LNCAP (cell line): Measurements from ENCODE around the gene CTDP1.

Experiments used
- TF ChIP-seq, protein P1 (sequence below): fragments of 450-650 bp; IDR thresholded peaks from 2 replicates; pipeline ENCODE4 v1.5.1; 2017; ENCODE audit warnings: mild to moderate bottlenecking

CTDP1 gene

DNA sequence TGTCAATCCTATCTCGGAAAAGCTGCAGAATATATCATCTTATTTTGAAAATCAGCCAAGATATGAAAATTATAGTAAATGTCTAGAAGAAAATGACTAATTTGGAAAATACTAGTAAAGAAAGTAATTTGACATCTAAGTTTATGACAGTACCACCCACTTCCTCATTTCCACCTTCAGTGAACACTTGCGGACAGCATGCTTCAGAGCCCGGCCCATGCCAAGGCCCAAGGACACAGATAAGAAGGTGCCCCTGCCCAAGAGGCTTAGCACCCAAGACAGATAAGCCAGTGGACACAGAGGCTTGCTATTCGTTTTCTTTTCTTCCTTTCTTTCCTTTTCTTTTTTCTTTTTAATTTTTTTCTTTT is 113.4 kb downstream of the CTDP1 start:
- TF ChIP-seq, protein P1, sequence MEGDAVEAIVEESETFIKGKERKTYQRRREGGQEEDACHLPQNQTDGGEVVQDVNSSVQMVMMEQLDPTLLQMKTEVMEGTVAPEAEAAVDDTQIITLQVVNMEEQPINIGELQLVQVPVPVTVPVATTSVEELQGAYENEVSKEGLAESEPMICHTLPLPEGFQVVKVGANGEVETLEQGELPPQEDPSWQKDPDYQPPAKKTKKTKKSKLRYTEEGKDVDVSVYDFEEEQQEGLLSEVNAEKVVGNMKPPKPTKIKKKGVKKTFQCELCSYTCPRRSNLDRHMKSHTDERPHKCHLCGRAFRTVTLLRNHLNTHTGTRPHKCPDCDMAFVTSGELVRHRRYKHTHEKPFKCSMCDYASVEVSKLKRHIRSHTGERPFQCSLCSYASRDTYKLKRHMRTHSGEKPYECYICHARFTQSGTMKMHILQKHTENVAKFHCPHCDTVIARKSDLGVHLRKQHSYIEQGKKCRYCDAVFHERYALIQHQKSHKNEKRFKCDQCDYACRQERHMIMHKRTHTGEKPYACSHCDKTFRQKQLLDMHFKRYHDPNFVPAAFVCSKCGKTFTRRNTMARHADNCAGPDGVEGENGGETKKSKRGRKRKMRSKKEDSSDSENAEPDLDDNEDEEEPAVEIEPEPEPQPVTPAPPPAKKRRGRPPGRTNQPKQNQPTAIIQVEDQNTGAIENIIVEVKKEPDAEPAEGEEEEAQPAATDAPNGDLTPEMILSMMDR, result no peak

DNA sequence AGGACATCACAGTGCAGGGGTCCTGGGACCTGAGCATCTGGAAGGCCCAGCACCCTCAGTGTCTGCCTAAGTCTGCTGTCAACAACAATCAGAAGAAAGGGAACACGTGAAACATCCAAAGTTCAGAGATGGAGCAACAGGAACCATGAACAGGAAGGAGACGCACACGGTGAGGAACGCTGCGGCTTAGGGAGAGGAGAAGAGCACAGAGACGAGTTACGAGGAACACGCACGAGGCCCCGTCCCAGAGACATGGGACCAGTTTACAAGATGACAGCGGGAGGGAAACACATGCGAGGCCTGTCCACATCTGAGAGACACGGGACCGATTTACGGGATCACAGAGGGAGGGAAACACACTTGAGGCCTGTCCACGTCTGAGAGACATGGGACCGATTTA is 115.2 kb downstream of the CTDP1 start:
- TF ChIP-seq, protein P1, result no peak

GRCh38 chr18:79795446-79795845 is 115.8 kb downstream of the CTDP1 start:
- TF ChIP-seq, protein P1, result no peak

DNA sequence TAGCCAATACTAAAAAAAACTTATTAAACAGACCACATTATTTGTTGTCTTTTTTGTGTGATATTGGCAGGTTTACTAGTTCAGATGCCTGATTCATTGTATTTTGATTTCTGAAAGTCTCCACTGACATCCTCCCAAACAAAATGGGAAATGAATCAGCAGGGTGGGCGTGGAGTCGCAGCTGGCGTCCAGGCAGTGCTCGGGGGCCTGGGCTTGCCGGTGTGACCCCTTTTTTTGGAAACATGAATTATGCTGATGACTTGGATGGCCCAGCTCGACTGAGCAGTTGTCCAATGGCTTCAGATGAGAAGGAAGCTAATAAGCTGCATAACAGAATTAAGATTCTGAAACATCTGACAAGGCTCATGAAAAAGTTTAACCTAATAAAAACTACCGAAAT is 116.4 kb downstream of the CTDP1 start:
- TF ChIP-seq, protein P1, result no peak

DNA sequence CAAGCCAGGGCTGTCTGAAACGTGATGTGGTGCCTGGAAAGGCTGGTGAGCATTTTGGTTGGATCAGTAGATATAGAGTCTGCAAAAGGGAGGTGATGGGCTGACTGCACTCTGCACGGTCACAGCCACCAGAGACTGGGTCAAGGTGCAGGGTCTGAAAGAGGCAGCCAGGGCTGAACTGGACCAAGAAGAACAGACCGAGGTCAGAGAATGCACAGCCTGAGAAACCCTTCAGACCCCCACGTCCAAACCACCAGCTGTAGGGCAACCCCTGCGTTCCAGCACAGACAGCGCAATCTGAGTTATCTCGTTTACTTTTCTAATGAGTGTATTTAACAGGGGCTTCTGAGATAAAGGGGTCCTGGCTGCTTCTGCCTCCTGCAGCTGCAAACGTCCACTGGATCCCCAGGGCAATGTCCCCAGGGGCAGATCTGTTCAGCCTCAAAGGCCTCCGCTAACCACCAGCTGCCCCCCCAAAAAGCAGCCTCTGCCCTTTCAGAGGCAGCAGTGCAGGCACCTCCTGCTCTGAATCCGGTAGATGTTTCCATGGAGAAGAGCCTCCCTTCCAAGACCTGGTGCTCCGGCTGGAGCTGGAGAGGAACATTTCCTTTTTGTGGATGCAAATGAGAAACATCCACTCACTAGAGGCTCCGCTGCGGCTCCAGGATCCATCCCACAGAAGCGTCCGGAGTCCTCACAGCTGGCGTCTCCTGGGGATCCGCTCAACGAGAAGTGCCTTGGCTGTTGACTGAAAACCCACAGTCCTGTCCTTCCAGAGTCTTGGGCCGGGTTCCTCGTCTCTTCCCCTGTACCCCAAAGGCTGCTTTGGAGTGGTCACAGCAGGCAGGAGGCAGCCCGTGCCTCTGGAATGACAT is 117.2 kb downstream of the CTDP1 start:
- TF ChIP-seq, protein P1, result no peak

GRCh38 chr18:79797518-79798345 is 118.1 kb downstream of the CTDP1 start, which contains the start of gene KCNG2:
TSS of gene KCNG2 (plus strand) at chr18:79797938. CDS start at chr18:79863668, 65,730 bp downstream.
- TF ChIP-seq, protein P1, result peak; percentile 38; the same call in 1 of the 2 replicates

- TF ChIP-seq, protein P1, result no peak
Measured at GRCh38 chr18:79798346-79798998, 118.9 kb downstream of the CTDP1 start.
